Upper lobe of right lung (tissue), 1 donor: ENCODE data around the gene CCDC185. TPM values are rescaled to one million over a fixed set of nuclear protein-coding genes. Genes with fewer than 3 reads are reported as not detected.

Experiments
- ATAC-seq: fragments of 200-7000 bp; cut with Tn5 transposase; one replicate; pipeline ENCODE4 v1.9.1; 2020; ENCODE audit warnings: mild to moderate bottlenecking, moderate library complexity
- DNase-seq: peaks from one replicate; pipeline ENCODE4 v3.0.0-alpha.2; 2020
- H3K27ac ChIP-seq: fragments of 200-600 bp; one replicate; pipeline ENCODE4 v1.8.0; 2022
- H3K27me3 ChIP-seq: fragments of 200-600 bp; one replicate; pipeline ENCODE4 v1.8.0; 2022; ENCODE audit warnings: mild to moderate bottlenecking
- H3K36me3 ChIP-seq: fragments of 200-600 bp; one replicate; pipeline ENCODE4 v1.8.0; 2022
- H3K4me1 ChIP-seq: fragments of 200-600 bp; one replicate; pipeline ENCODE4 v1.8.0; 2022
- H3K4me3 ChIP-seq: fragments of 200-600 bp; one replicate; pipeline ENCODE4 v1.8.0; 2022; ENCODE audit warnings: mild to moderate bottlenecking
- H3K9me3 ChIP-seq: fragments of 200-600 bp; one replicate; pipeline ENCODE4 v1.8.0; 2022
- CTCF ChIP-seq: fragments of 200-600 bp; IDR thresholded peaks from one replicate; pipeline ENCODE4 v1.8.0; 2022; ENCODE audit warnings: antibody characterized with exemption
- intact Hi-C: fragments of 100-400 bp; cut with DNase I; formaldehyde crosslinking; loops from one replicate; pipeline ENCODE4 v1.11.0; 2022
- total RNA-seq: library from RNA; stranded (reverse); fragmentation: NEBNext Ultra II Directional; extraction: Animal tissue kit (Norgen Biotek cat#: 25700); gene quantifications from one replicate; pipeline ENCODE4 v1.2.1, GENCODE V29; 2021
- donor health status: DM: no; HTN: yes; CAD: no; lungs with severe emphysema.

Gene CCDC185
- total RNA-seq, 1 donor from 2014 or later = not detected

- DNase-seq = no peak
- H3K36me3 ChIP-seq = no peaks in the 10 kb centered on the region
- no peak overlapping the region for H3K4me3 ChIP-seq
- no peak for TF ChIP-seq CTCF
- intact Hi-C loops = no loop called here
- no peaks in the 10 kb centered on the region for H3K9me3 ChIP-seq
- peaks cover 25% of the 10 kb centered on the region for H3K27me3 ChIP-seq
- ATAC-seq = no peak
- no peak overlapping the region for H3K27ac ChIP-seq
- no peaks in the 10 kb centered on the region for H3K4me1 ChIP-seq
Measured at GRCh38 chr1:223355699-223356098, 37.5 kb upstream of the CCDC185 start.

GRCh38 chr1:223358826-223359225, 34.4 kb upstream of the CCDC185 start:
- Histone ChIP-seq H3K27ac (no peak overlapping the region), H3K27me3 (peaks cover 21% of the 10 kb centered on the region), H3K36me3 (no peaks in the 10 kb centered on the region), H3K9me3 (no peaks in the 10 kb centered on the region), H3K4me1 (peaks cover 9% of the 10 kb centered on the region), H3K4me3 (no peak overlapping the region)
- no peak for ATAC-seq
- intact Hi-C loops = no loop called here
- DNase-seq = no peak
- no peak for TF ChIP-seq CTCF

- peak; percentile 29 for ATAC-seq
Measured at GRCh38 chr1:223363057-223363855, 30.0 kb upstream of the CCDC185 start.

GRCh38 chr1:223363856-223364684, 29.1 kb upstream of the CCDC185 start, which contains the start of gene SUSD4:
TSS of gene SUSD4 (minus strand) at chr1:223364176. CDS start at chr1:223363425, 751 bp downstream.
- H3K9me3 ChIP-seq = no peaks in the 10 kb centered on the region
- peaks cover 18% of the 10 kb centered on the region for H3K4me1 ChIP-seq
- ATAC-seq (peak; percentile 93), DNase-seq (peak; percentile 85)
- no peak for TF ChIP-seq CTCF
- H3K36me3 ChIP-seq = no peaks in the 10 kb centered on the region
- H3K27me3 ChIP-seq = peaks cover 35% of the 10 kb centered on the region
- intact Hi-C loops = no loop called here
- no peak within 1 kb of the TSS for H3K27ac ChIP-seq
- H3K4me3 ChIP-seq = peak within 1 kb of the TSS; percentile 48

More at GRCh38 chr1:223363057-223363855, 30.0 kb upstream of the CCDC185 start:
- DNase-seq = peak; percentile 73
- no peaks in the 10 kb centered on the region for H3K9me3 ChIP-seq
- H3K27me3 ChIP-seq = peaks cover 35% of the 10 kb centered on the region
- H3K4me1 ChIP-seq = peaks cover 18% of the 10 kb centered on the region
- TF ChIP-seq CTCF = no peak
- H3K27ac ChIP-seq = no peak overlapping the region
- intact Hi-C loops = no loop called here
- H3K36me3 ChIP-seq = no peaks in the 10 kb centered on the region
- peak overlapping the region; percentile 48 for H3K4me3 ChIP-seq

- intact Hi-C loops = no loop called here
- Histone ChIP-seq H3K27me3 (peaks cover 35% of the 10 kb centered on the region), H3K36me3 (no peaks in the 10 kb centered on the region), H3K4me3 (peak overlapping the region; percentile 48), H3K27ac (no peak overlapping the region), H3K4me1 (peaks cover 18% of the 10 kb centered on the region), H3K9me3 (no peaks in the 10 kb centered on the region)
- no peak for TF ChIP-seq CTCF
- no peak for DNase-seq
- ATAC-seq = peak; percentile 5
Measured at GRCh38 chr1:223364685-223365382, 28.4 kb upstream of the CCDC185 start.
